BJ (cell line): ENCODE measurements around the gene STX10. TPM values are rescaled to one million over a fixed set of nuclear protein-coding genes. Genes with fewer than 3 reads are reported as not detected.
A peak's percentile ranks its signal among the peaks of the same experiment; 100 is the strongest.

Experiments used
- CTCF ChIA-PET: fragments of 350-600 bp; formaldehyde crosslinking; extraction: SDS; loops from one replicate; lab custom pipeline; 2021; ENCODE audit warnings: antibody characterized with exemption, inconsistent platforms; lab: Yijun Ruan, JAX
- POLR2A ChIA-PET: fragments of 300-600 bp; sonication (Branson Sonifier 250); formaldehyde crosslinking; extraction: SDS; loops from one replicate; lab custom pipeline; 2021; ENCODE audit warnings: antibody characterized with exemption; lab: Charles Lee
- DNase-seq: peaks from one replicate; pipeline ENCODE4 v3.0.0-alpha.2; 2011; ENCODE audit warnings: low read depth
- H3K27me3 ChIP-seq: 2 replicates; pipeline ENCODE4 v1.6.0; 2011; ENCODE audit warnings: low read length; ENCODE audit not compliant: control insufficient read depth, insufficient read depth
- H3K36me3 ChIP-seq: 2 replicates; pipeline ENCODE4 v1.5.1; 2011; ENCODE audit warnings: low read length; ENCODE audit not compliant: control insufficient read depth, insufficient read depth
- H3K4me3 ChIP-seq: 2 replicates; pipeline ENCODE4 v1.5.1; 2011; ENCODE audit warnings: low read depth, mild to moderate bottlenecking, control low read depth, low read length
- polyA minus RNA-seq: library from RNA; depleted of rRNA, polyadenylated mRNA; stranded (reverse); fragments of >200 nt; gene quantifications from 2 replicates; pipeline ENCODE4 v1.2.3, GENCODE V29; 2011; rRNA and poly(A)+ RNA removed
- polyA plus RNA-seq: library from polyadenylated mRNA; depleted of rRNA; stranded (reverse); fragments of >200 nt; gene quantifications from 2 replicates; pipeline ENCODE4 v1.2.3, GENCODE V29; 2011; rRNA removed
- TF ChIP-seq, protein P1 (sequence below): IDR thresholded peaks from 2 replicates; pipeline ENCODE4 v1.5.1; 2011; ENCODE audit warnings: low read depth, mild to moderate bottlenecking, control low read depth, inconsistent platforms, low read length, moderate library complexity; ENCODE audit not compliant: insufficient read depth

Gene STX10, protein sequence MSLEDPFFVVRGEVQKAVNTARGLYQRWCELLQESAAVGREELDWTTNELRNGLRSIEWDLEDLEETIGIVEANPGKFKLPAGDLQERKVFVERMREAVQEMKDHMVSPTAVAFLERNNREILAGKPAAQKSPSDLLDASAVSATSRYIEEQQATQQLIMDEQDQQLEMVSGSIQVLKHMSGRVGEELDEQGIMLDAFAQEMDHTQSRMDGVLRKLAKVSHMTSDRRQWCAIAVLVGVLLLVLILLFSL
- polyA plus RNA-seq (56.8 and 73.1 TPM in 2 replicates), polyA minus RNA-seq (50.4 and 54.7 TPM in 2 replicates)

DNA sequence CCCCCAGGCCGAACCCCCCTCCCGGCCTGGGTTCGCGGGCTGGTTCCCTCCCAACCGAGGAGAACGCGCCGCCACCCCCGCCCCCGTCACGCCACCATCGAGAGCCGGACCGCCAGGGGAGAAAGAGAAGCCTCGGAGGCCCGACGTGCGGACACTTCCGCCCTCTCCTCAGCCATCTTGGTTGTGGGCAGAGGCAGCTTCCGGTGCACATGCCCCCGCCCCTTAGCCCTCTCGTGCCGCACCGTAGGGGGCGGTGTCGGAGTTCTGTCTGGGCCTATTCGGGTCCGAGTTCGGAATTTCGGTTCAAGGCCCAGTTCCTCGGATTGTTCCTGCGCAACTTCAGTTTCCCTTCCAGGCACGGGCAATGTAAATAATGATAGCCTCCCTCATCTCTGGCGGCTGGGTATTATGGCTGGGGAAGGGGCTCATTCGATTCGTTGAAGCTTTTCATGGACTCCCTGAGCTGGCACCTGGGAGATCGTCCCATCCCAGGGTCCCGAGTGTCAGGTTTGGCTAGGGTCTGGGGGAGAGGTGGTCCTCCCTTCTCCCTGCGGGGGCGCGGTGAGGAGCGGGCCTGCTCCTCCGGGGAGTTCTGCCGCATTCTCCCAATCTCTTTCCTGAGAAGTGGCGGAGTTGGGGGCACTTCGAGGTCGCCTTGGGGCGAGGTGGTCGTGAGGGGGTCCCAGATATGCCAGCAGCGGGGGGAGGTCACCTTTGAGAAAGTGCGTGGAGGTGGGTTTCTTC lies at the start of gene STX10, which contains the start of gene IER2:
TSS of gene STX10 (minus strand) at position 189 of the 744 bp plus-strand sequence. CDS start 202 bp downstream, outside the sequence.
TSS of gene IER2 (plus strand) at position 225 of the 744 bp plus-strand sequence. CDS start 2,776 bp downstream, outside the sequence.
- Histone ChIP-seq H3K4me3 (peak within 1 kb of the TSS; percentile 88), H3K27me3 (no peaks in the 10 kb centered on the region), H3K36me3 (peaks cover 6% of the 10 kb centered on the region)
- peak; percentile 76 for DNase-seq
- POLR2A ChIA-PET, result interaction anchor here (0.7 kb wide), 1 partner anchor 157 kb away, joined by 3 read pairs; no protein-coding TSS in a partner anchor
- CTCF ChIA-PET, result interaction anchor here (0.9 to 2.5 kb wide), 11 partner anchors 14 to 185 kb away, joined by 3 to 10 read pairs (median 3); partner anchors contain the start of gene NACC1
- TF ChIP-seq, protein P1, sequence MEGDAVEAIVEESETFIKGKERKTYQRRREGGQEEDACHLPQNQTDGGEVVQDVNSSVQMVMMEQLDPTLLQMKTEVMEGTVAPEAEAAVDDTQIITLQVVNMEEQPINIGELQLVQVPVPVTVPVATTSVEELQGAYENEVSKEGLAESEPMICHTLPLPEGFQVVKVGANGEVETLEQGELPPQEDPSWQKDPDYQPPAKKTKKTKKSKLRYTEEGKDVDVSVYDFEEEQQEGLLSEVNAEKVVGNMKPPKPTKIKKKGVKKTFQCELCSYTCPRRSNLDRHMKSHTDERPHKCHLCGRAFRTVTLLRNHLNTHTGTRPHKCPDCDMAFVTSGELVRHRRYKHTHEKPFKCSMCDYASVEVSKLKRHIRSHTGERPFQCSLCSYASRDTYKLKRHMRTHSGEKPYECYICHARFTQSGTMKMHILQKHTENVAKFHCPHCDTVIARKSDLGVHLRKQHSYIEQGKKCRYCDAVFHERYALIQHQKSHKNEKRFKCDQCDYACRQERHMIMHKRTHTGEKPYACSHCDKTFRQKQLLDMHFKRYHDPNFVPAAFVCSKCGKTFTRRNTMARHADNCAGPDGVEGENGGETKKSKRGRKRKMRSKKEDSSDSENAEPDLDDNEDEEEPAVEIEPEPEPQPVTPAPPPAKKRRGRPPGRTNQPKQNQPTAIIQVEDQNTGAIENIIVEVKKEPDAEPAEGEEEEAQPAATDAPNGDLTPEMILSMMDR, result peak; percentile 76

DNA sequence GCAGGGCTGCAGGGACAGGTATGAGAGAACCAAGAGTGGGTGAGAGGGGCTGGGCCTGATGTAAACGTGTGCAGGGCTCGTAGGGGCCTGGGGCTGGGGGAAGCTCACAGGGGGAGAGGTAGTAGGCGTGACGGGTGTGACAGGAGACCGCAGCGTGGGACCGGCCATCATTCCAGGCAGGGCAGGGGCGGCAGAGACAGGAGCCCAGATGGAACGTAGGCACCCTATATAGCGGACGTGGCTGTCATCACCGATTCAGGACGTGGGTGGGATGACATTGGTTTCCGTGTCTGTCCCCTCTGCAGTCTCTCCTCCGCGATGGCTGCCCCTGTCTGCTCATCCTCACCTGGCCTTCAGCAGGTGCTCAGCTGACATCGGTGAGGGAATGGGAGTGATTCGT lies 48.5 kb upstream of the STX10 start:
- Histone ChIP-seq H3K27me3 (no peaks in the 10 kb centered on the region), H3K36me3 (no peaks in the 10 kb centered on the region), H3K4me3 (no peak overlapping the region)
- DNase-seq, result no peak
- TF ChIP-seq, protein P1, result no peak
- ChIA-PET POLR2A (no interaction called here), CTCF (no interaction called here)

DNA sequence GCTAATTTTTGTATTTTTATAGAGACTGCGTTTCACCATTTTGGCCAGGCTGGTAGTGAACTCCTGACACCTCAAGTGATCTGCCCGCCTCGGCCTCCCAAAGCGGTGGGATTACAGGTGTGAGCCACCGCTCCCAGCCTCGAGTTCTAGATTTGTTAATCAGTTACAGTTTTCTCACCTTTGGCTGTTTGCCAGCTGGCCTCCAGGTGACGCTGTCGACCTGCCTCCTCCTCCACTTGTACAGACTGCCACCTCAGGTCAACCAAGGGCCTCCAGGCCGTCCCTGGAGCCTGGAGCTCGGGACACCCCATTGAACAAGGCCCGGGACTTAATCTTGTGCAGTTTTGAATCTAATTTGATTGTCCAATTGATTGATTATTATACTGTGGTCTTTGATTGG lies 45.5 kb upstream of the STX10 start:
- CTCF ChIA-PET, result interaction anchor here (0.6 to 4.2 kb wide), 9 partner anchors 10 to 233 kb away, joined by 3 to 57 read pairs (median 4); no protein-coding TSS in a partner anchor
- POLR2A ChIA-PET, result no interaction called here
- no peak for DNase-seq
- TF ChIP-seq, protein P1, result no peak
- H3K27me3 ChIP-seq, result no peaks in the 10 kb centered on the region
- H3K4me3 ChIP-seq, result no peak overlapping the region
- H3K36me3 ChIP-seq, result no peaks in the 10 kb centered on the region

DNA sequence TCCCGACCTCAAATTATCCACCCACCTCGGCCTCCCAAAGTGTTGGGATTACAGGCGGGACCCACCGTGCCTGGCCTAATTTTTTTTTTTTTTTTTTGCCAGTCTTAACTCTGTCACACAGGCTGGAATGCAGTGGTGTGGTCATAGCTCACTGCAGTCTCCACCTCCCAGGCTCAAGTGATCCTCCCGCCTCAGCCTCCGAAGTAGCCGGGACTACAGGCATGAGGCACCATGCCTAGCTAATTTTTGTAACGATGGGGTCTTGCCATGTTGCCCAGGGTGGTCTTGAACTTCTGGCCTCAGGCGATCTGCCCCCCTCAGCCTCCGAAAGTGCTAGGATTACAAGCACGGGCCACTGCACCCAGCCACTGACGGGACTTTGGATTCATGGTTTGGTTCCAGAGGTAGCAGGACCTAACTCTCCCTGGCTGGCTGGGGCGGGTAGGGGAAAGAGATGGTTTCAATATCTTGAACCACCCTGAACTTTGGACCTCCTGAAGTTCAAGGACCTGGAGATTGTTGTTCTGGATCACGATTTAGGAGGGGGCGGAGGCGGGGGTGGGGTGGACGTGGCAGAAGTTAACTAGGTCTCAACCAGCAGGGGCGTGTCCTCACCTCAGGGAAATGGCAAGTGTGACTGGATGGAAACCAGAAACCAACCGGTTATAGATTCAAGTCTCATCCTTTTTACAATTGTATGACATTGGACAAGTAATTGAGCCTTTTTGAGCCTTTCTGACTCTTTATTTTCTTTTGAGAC lies 40.8 kb upstream of the STX10 start:
- CTCF ChIA-PET, result interaction anchor here (1.1 to 1.2 kb wide), 2 partner anchors 9 to 72 kb away, joined by 3 to 5 read pairs; no protein-coding TSS in a partner anchor
- POLR2A ChIA-PET, result no interaction called here

More for the DNA sequence above, 40.8 kb upstream of the STX10 start:
- H3K27me3 ChIP-seq, result no peaks in the 10 kb centered on the region
- H3K36me3 ChIP-seq, result no peaks in the 10 kb centered on the region
- no peak overlapping the region for H3K4me3 ChIP-seq
- no peak for DNase-seq
- TF ChIP-seq, protein P1, result no peak
